Right renal pelvis (tissue), 4 donors: Measurements from ENCODE around the gene PRAMEF9. TPM values are rescaled to one million over a fixed set of nuclear protein-coding genes. Genes with fewer than 3 reads are reported as not detected.
A peak's percentile ranks its signal among the peaks of the same experiment; 100 is the strongest.
"Not testable (repeated sequence)": the region's sequence is repeated elsewhere in the genome, so short reads cannot be mapped to it uniquely, and the experiment has no call there.

Source experiments
- DNase-seq, 4 donors: peaks; one replicate each; pipeline ENCODE4 v3.0.0-alpha.2; 2013; ENCODE audit warnings: low read depth in 4 of 4, low spot score in 3 of 4, missing footprints in 1 of 4
- polyA plus RNA-seq, 4 donors: library from polyadenylated mRNA; unstranded; fragments of 120-200 nt; gene quantifications; one replicate each; pipeline ENCODE4 v1.2.1, GENCODE V29; 2013; ENCODE audit not compliant: insufficient read length in 4 of 4

Gene PRAMEF9
- polyA plus RNA-seq = not detected

DNA sequence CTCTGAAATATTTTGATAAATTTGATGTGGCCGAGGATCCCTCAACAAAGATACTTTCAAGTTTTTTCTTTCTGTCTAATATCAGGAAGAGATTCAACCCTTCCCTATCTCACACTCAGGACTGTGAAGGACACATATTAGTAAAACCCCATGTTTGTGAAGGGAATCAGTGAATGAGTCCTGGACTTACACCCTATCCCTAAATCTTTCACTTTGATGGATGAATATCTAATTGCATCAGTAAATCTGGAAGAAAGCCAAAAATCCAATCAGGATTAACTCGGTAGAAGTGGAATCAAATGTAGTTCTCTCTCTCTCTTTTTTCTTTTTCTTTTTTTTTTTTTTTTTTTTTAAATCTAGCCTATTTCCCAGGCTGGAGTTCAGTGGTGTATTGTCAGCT lies at the start of gene PRAMEF9:
Gene PRAMEF9, plus strand, starts transcription at position 301 of the 400 bp plus-strand sequence. CDS start 3,433 bp downstream, outside the sequence.
- DNase-seq = not testable (repeated sequence)

DNA sequence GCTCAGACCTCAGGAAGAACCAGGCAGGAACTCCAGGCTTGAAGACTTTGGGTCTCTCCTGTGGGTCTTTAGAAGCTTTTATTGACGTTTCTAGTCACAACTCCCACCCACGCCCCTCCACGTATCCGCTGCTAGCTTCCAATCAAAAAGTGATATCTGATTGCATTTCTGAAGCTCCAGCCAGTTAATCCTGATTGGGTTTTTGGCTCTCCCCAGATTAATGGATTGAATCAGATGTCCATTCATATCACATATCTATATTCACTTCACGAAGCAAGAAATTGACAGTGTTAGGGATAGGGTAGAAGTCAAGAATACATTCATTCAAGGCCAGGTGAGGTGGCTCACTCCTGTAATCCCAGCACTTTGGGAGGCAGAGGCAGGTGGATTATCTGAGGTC lies 15.7 kb upstream of the PRAMEF9 start, which contains the start of gene PRAMEF26:
Gene PRAMEF26, minus strand, starts transcription at position 101 of the 400 bp plus-strand sequence. CDS start 2,914 bp downstream, outside the sequence.
- DNase-seq = not testable (repeated sequence)

DNA sequence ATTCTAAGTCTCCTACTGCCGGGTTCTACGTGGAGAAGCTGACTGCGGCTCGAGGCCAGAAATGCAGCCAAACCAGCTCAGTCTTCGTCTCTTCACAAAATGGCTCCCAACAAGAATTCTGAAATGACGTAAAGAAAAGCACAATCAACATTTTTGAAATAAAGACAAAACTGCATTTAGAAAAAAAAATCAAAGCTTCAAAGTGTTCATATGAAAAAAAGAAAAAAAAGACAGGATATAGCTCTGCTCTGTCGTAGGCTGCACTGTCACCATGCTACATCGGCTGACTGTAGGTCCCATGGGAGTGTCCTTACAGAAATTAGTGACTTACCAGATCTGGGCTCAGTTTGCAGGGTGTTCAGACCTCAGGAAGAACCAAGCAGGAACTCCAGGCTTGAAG lies 6.1 kb upstream of the PRAMEF9 start, which contains the start of gene HNRNPCL4:
Gene HNRNPCL4, minus strand, starts transcription at position 101 of the 400 bp plus-strand sequence. CDS start 164 bp downstream, outside the sequence.
- not testable (repeated sequence) for DNase-seq

DNA sequence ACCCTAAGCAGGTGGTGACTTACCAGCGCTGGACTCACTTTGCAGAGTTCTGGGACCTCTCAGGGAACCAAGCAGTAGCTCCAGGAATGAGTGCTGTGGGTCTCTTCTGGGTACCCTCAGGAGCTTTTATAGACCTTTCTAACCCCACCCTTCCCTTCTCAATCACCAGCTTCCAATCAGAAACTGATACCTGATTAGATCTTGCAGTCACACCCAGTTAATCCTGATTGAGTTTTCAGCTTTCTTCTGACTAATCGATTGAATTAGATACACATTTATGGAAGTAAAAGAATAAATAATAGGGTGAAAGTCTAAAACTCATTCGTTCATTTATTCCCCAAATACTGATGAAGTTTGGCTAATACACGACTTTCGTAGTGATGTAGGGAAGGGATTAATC lies 29.7 kb downstream of the PRAMEF9 start, which contains the start of gene PRAMEF13:
Gene PRAMEF13, minus strand, starts transcription at position 101 of the 400 bp plus-strand sequence. CDS start 1,820 bp downstream, outside the sequence.
- not testable (repeated sequence) for DNase-seq

DNA sequence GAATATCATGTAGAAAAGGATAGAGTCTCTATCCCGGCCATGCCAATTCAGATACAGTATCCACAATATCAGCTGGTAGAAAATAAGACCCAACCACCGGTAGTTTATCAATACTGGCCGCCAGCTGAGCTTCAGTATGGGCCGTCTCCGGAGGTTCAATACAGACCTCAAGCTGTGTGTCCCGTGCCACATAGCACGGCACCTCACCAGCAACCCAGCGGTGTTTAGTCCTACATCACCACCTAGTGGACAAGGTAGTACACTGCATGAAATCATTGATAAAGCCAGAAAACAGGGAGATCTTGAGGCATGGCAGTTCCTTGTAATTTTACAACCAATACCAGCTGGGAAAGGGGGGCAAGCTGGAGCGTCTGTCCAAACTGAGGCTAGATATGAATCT lies 37.1 kb downstream of the PRAMEF9 start:
- not testable (repeated sequence) for DNase-seq

DNA sequence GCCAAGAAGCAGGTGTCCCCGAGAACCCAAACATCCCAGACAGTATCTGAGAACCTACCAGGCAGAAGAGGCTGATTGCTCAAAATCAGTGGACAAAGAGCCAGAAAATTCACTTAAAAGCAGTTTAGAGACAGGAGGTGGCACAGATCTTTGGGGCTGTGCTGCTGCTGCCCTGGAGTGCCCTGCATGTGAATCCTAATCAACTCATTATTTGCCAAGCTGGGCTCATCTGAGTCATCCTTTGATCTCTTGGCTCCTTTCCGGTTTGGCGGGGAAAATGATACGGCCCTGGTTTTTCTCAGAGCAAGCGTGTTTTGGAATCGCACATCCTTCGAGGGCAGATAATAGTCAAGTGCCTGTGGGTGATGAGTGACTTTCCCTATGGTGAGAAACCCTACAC lies 45.0 kb downstream of the PRAMEF9 start:
- not testable (repeated sequence) for DNase-seq

DNA sequence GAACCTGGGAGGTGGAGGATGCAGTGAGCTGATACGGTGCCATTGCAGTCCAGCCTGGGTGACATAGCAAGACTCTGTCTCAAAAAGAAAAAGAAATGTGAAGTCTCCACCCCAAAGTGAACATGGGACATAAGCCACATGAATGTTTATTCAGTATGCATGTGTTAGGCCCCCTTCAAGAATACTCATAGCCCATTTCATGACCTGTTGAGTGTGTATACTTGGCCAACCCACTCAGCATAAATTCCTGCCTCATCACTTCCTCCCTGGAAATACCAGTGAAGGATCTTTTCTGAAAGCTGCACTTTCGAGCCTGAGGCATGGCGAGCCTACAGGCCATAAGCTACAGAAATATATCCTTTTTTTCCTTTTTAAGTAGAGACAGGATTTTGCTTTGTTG lies 47.6 kb downstream of the PRAMEF9 start:
- DNase-seq = not testable (repeated sequence)

DNA sequence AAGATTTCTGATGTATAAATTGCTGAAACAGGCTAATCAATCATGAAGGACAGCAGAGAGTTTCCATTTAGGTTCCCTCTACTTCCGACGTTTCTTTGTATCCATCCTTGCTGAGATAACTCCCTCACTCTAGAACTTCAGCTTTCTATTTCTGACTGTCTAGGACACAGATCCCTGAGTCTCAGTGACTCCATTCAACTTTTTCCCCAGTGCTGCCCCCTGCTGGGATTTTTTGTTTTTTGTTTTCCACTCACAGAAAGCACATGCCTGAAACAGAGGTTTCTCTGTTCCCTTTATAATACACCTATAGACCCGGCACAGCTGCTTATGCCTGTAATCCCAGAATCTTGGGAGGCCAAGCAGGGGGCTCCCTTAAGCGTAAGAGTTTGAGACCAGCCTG lies 51.1 kb downstream of the PRAMEF9 start:
- not testable (repeated sequence) for DNase-seq

DNA sequence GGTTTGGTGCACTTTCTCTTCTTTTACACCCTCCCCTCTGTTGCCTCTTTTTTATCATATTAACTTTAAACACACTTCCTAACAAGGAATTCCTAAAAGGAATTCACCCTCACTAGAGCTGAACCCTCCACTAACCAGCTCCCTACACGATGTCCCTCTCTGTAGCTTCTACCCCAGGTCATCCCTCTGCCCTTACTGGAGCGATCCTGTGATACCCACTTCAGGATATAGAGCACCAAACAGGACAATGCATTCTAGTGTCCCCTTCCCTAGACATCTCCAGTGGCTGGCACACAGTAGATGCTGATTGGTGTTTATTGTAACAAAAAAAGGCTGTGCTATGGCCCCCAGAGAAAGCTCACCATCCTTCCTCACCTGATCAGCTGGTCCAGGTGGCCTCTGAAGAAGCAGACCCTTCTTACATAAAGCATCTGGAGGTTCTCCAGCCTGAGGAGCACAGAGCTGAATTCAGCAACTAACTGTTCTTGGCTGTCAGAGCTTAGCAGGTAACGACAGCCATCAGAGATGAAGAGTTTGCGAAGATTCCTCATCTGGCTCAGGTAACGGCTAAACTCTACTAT lies 52.9 kb downstream of the PRAMEF9 start:
- DNase-seq = no peak

DNA sequence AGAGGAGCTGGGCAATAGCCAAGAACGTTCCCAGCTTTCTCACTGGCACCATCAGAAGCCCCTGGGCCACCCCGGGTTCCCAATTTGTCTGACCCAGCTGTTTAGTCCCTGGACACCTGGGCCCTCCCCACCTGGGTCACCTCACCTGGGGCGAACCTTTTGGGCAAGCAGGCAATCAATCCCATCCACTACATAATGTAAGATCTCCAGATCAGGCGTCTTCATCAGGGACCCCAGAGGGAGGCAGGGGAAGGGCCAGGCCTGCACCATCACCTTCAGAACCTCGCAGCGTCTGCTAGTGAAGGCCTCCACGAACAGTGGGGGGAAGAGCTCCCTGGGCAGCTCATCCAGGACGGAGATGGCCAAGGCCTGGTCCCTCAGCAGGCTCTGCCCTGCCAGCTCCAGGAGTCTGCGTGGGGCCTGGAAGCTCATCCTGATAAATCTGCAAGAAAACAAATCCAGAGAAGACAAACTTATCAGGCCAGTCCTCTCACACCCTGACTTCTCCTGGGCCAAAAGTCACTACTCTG lies 54.1 kb downstream of the PRAMEF9 start, which contains the start of gene PRAMEF18:
Gene PRAMEF18, minus strand, starts transcription at position 480 of the 530 bp plus-strand sequence. Its CDS starts 48 bp downstream, at position 432.
- not testable (repeated sequence) for DNase-seq

DNA sequence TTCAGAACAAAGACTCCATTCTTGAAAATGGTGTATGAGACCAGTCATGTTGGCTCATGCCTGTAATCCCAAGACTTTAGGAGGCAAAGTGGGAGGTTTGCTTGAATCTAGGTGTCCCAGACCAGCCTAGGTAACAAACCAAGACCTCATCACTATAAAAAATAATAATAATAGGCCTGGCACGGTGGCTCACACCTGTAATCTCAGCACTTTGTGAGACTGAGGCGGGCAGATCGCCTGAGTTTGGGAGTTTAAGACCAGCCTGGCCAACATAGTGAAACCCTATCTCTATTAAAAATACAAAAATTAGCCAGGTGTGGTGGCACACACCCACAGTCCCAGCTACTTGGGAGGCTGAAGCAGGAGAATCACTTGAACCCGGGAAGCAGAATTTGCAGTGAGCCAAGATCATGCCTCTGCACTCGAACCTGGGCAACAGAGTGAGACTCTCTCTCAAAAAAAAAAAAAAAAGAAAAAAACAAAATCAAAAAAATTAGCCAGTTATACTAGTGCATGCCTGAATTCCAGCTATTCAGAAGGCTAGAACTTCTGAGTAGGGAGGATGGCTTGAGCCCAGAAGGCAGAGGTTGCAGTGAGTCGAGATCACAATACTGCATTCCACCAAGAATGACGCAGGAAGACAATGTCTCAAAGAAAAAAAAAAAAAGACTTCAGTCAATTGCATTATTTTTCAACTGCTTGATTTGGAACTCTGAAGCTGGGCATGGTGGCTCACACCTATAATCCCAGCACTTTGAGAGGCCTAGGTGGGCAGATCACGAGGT lies 55.8 kb downstream of the PRAMEF9 start:
- DNase-seq = not testable (repeated sequence)

DNA sequence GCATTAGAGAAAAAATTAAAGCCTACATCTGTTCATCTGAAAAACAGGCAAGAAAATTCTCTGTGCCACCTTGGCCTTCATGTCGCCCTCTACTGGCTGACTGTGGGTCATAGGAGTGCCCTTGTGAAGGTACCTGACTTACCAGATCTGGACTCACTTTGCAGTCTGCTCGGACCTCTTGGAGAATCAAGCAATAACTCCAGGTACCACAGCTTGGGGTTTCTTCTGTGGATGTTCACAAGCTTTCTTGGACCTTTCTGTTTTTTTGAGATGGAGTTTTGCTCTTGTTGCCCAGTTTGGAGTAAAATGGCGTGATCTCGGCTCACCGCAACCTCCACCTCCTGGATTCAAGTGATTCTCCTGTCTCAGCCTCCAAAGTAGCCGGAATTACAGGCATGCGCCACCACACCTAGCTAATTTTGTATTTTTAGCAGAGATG lies 56.7 kb downstream of the PRAMEF9 start:
- DNase-seq = peak in 1 of 4 donors; percentile 1

Other genes starting within 250 kb of the PRAMEF9 start
- gene PRAMEF6, start 224.3 kb upstream of the PRAMEF9 start, polyA plus RNA-seq = not detected
- not detected for gene PRAMEF27, start 115.3 kb upstream of the PRAMEF9 start, polyA plus RNA-seq
- gene HNRNPCL3, start 111.1 kb upstream of the PRAMEF9 start, polyA plus RNA-seq = not detected
- gene PRAMEF25, start 101.1 kb upstream of the PRAMEF9 start, polyA plus RNA-seq = not detected
- under 1 TPM in 2 of 4 donors, not detected in 2; 0.27 to 0.28 TPM for gene HNRNPCL2, start 55.0 kb upstream of the PRAMEF9 start, polyA plus RNA-seq
- gene PRAMEF26, start 15.8 kb upstream of the PRAMEF9 start, polyA plus RNA-seq = not detected
- gene HNRNPCL4, start 6.2 kb upstream of the PRAMEF9 start, polyA plus RNA-seq = under 1 TPM in 2 of 4 donors, not detected in 2; 0.16 to 0.22 TPM
- gene PRAMEF13, start 29.6 kb downstream of the PRAMEF9 start, polyA plus RNA-seq = not detected
- gene PRAMEF18, start 54.3 kb downstream of the PRAMEF9 start, polyA plus RNA-seq = not detected
- gene PRAMEF5, start 82.3 kb downstream of the PRAMEF9 start, polyA plus RNA-seq = not detected
- gene PRAMEF8, start 113.3 kb downstream of the PRAMEF9 start, polyA plus RNA-seq = not detected
- not detected for gene PRAMEF33, start 131.7 kb downstream of the PRAMEF9 start, polyA plus RNA-seq
- not detected for gene PRAMEF15, start 143.7 kb downstream of the PRAMEF9 start, polyA plus RNA-seq
- gene PRAMEF14, start 175.3 kb downstream of the PRAMEF9 start, polyA plus RNA-seq = not detected
- gene PRAMEF19, start 200.1 kb downstream of the PRAMEF9 start, polyA plus RNA-seq = not detected
- gene PRAMEF17, start 217.8 kb downstream of the PRAMEF9 start, polyA plus RNA-seq = not detected
- gene PRAMEF20, start 238.6 kb downstream of the PRAMEF9 start, polyA plus RNA-seq = not detected